Erythroblast (primary cell): ENCODE data around the gene UNC80.

Source experiments
- GATA1 ChIP-seq: IDR thresholded peaks from 2 replicates; pipeline ENCODE4 v1.6.1; 2011; ENCODE audit warnings: low read depth, mild to moderate bottlenecking, control low read depth, low read length, moderate library complexity
- POLR2A ChIP-seq: IDR thresholded peaks from 2 replicates; pipeline ENCODE4 v1.6.1; 2011; ENCODE audit warnings: mild to moderate bottlenecking, low read length

DNA sequence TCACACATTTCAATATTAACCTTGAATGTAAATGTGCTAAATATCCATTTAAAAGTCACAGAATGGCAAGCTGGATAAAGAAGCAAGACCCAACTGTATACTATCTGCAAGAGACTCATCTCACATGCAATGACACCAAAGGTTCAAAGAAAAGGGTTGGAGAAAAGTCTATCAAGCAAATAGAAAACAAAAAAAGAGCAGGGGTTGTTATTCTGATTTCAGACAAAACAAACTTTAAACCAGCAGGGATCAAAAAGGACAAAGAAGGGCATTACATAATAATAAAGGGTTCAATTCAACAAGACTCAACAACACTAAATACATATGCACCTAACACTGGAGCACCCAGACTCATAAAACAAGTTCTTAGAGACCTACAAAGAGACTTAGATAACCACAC, 14.5 kb upstream of the UNC80 start:
- no peak for TF ChIP-seq POLR2A
- TF ChIP-seq GATA1 = no peak
